NCI-H1048 (cell line): ENCODE results near the gene DICER1.

Experiments used
- DNase-seq: peaks from one replicate; lab custom pipeline; 2025; lab: John Stamatoyannopoulos, UW

Gene DICER1

DNA sequence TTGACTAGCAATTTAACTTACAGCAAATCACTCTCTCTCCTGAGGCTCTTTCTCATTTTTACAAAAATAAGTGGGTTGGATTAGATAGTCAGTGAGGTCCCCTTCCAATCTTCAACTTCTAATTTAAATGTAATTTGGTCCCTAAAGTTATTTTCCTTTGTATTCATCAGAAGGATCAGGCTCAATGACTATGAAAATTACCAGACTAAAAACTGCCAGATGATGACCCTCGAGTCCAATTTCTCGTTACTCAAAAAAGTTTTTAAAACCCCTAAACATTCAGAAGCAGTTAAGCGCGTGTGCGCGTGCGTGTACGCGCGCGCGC lies 34.7 kb downstream of the DICER1 start:
- no peak for DNase-seq

DNA sequence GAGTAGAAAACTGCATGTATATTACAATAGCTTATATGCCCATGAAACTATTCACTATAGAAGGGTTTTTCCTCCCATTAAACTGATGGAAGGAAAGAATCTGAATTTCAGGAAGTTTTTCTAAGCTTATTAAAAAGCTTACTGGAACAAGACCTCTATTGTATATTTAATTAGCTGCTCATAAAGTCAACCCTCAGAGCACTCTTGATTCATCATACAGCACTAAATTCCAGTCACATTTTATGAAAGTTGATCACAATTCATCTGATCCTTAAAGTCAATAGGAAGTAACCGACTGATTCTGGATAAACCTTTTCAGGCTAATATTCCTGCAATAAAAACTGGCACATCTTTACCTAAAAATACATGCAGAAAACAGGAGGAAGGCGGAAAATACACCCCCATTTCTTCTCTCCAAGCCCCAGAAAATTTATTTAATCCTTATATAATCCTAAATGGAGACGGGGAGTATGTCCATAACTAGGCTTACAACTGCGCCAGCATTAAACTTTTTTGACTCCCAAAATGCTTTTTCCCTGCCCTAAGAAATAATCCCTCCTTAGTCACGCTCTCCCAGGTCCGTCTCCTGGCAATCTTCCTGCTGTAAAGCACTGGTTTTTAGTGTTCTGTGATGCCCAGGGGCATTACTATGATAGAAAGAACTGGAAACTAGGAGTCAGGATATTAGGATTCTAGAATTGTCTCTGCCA lies 35.3 kb downstream of the DICER1 start:
- peak; percentile 10 for DNase-seq

DNA sequence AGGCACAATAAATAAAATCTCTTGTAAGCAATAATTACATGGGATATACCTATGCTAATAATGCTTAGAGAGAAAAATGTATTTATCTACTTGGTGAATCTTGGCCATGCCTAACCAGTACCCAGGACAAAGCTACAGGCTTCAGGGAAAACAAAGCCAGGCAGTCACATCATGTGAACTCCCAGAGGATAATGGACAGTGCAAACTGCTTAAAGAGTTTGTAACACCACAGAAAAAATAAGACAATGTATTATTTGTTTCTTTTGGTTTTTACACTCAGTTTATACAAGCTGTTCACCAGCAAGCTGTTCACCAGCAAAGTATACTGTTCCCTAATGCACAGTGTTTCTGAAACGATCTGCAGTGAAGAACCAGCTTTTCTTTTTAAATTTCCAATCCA lies 38.0 kb downstream of the DICER1 start:
- DNase-seq, result no peak

DNA sequence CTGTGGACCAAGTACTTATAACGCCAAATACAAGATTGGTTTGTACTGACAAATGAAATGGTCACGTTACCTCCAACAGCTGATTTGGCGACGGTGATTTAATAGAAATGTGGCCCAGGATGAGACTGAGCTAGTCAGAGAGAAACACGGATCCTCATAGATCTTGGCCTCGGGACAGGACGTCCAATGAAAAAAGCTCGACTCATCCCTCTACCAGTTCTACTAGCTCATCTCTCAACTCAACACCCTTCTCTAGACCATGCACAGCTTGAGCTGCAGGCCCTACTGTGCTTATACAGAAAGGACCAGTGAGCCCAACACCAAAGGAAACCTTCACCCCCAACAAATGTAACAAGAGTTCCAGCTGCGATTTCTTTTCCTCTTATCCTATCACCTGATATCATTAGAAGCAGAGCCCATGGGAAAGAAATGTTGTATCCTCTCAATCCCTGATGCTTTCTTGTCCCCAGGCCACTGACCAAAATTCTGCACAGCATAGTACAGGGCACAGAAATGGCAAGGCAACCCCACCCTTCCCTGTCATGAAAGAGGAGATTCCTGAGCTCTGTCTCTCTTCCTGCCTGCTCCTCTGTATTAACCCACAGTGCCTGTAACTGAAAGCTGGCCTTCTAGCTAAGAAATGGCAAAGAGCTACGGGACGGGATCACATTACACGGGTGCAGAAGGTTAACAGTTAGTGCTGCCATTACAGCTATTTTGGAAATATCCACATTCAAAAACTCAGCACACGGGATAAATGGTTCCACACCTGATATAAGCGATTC lies 39.2 kb downstream of the DICER1 start:
- DNase-seq, result no peak

DNA sequence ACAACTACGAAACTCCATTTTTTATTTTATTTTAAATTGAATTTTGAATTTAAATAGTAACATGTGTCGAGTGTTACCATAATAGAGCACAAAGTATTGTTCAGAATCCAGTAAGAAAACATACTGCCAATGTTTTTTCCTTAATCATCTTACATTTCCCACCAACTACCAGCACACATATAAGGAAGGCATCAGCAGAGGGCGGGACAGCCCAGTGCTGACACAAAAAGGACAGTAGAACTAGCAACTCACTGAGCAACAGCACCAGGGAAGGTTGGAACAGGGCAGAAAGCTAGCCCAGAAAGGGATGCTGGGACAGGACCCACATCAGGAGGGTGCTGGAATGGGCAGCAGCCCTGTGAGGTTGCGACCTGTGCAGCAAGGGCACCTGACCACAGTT lies 43.9 kb downstream of the DICER1 start:
- no peak for DNase-seq

DNA sequence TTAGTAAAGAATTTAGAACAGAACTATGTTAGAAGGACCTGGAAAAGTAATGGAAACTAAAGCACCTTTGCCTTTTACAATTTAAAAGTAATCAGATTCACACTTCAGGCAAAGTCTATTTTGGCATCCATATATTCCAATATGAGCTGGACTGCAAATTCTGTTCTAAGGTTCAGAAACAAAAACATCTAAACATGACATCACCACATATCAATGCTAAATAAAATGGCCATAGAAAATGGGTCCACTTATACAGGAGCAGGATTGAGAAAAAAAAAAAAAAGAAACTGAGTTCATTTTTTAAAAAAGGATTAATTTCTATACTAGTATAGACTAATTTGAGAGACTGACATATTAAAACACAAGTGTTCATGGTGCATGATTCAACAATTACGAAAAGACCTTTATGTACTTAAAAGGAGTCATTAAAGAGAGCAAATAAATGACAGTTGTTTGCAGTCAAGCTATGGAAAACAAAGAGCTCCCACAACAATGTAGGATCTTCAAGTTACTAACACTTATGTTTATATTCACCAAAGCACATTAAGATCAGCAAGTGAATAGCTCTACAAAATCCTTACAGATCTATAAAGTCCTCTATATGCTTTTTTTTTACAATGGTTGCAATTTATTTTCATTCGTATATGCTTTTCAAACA lies 45.7 kb downstream of the DICER1 start:
- no peak for DNase-seq

DNA sequence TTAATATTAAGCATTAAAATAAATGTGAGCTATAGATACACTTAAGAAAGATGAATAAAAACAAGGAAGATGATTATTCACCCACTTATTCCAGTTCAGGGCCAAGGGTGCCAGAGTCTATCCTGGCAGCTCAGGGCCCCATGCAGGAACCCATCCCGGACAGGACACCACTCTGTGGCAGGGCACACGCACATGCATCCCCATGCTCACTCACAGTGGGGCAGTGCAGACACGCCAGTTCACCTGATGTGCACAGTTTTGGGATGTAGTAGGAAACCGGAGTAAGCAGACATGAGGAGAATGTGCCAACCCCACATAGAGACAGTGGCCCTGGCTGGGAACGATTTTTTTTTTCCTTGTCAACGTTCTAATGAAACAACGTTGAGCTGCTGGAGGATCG lies 47.2 kb downstream of the DICER1 start:
- DNase-seq, result no peak

DNA sequence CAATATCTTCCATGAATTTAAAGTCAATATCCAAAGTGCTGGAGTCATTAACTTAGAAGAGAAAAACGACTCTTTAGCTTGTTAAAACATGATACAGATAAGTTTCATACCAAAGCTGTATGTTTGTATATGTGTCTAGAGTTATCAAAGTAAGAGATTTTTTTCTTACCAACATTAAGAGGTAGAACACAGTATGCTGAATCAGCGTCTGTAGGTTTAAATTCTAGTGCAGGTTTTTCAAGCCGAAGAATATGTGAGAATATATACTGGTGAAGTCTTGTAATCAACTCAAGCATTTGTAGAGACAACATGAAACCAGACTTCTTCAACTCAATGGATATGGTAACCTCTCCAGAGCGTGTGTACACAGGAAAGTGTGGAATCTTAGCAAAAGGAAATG lies 49.6 kb downstream of the DICER1 start:
- no peak for DNase-seq

DNA sequence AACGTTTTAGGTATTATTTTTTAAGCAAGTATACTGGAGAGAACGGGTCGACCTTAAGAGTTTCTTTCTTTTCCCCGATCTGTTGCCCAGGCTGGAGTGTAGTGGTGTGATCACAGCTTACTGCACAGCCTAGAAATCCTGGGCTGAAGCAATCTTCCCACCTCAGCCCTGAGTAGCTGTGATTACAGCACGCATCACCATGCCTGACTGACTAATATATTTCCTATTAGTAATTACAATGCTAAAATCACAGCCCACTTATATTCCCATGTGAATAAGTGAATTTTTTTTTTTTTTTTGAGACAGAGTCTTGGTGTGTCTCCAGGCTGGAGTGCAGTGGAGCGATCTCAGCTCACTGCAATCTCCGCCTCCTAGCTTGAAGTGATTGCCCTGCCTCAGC lies 50.4 kb downstream of the DICER1 start:
- DNase-seq, result no peak

DNA sequence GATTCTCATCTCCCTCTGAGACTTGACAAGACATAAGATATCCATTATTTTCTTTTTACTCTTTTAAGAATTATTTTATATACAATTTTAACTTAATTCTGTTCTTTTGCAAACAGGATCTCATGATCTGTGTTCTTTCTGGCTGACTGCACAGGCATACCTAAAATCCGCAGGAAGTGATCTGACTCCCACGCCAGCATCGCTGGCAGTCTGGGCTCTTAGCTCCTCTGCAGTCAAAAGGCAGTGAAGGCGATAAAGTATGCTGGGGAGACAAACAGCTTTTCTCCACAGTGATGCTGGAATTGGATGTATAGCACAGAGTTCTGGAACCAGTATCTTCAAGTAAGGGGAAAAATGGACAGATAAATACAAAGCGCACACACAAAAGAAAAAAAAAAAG lies 52.4 kb downstream of the DICER1 start:
- DNase-seq, result no peak

DNA sequence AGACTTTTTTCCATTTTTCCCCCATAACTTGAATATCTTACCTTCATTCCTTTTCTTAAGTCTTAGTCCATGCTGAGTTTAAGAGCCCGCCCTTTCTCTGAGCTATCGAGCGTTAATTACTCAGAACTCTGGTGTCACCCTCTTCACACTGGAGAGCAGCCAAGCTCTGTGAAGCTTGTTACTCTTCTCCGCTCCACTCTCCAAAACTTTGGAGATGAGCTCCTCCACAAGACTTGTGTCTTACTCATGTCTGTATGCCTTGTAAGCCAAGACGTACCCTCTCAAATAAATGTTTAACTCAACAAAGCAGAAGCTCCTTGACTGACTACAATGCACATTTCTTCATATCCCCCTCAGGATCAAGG lies 54.7 kb downstream of the DICER1 start:
- no peak for DNase-seq

DNA sequence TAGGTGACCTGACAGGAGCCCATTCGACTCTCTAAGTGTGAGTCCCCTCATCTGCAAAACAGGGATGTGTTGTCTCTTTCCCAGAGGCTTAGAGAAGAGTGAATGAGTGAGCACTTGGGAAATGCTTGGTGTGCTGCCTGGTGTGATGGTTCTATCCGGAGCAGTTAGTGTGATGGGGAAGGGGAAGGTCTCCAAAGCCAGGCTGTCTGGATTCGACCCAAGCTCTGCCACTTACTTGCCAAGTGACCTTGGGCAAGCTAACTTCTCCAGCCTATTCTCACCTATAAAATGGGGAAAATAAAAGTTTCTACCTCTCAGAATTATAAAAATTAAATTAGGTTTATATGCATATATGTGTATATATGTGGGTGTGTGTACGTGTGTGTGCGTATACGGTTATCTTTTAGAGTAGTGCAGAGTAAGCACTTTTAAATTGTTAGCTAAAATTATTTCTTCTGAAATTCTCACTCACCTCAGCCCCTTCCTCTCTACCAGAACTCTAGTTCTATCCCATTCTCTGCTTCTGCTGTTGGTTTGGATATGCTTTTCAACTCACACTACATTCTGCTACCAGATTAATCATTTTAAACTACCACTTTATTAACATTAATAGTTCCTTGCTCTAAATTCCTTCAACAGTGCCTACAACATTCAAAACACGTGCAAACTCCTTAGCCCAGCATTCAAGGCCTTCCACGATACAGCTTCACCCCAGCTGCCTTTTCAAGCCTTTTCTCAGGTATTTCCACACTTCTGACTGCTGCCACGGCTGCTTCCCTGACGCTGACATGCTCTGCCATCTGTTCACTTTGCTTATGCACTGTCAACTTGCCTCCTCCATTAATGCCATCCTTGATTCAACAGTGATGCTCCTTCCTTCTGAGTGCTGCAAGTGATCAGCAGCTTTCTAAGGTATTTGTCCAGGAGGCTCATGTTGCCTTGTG lies 55.3 kb downstream of the DICER1 start:
- DNase-seq, result no peak

DNA sequence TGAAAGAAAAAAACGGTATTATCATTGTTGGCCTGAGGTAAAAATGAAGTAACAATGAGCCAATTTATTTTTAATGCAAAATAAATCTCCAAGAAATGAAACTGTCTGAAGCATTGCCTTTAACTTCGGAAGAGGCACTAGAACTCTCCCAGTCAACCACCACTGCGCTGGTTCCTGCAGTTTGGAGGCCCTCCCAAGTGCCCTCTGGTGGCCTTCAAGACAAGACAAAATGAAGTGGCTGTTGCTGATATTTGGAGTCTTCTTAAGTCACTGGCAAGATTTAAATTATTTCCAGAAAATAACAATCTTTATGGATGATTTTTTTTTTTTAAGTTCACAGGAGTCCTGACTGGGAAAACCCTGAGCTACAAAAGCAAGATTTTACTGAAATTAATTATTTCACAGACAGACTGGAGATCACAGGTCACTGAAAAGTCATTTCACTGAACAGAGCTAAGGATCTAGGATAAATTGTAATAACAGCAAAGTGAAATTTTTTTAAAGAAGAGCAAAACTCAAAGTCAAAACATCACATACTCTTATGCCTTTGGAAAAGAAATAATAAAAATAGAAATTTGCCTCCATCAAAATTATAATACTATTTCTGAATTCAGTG lies 58.2 kb downstream of the DICER1 start:
- no peak for DNase-seq

DNA sequence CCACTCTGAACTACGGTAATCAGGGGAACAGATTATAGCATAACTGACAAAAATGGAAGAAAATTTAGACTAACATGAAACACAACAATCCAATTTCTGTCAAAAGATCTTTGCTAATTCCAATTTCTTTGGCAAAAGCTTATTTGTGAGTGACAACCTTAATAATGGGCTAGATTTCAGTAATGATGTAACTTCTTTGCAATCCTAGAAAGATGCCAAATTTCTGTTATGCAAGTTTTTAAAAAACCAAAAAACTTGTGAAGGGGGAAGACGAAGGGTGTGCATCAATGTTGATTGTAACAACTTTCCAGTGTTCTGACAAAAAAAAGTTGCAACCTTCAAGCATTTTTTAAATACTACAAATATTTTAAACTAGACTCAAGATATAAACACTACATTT lies 59.9 kb downstream of the DICER1 start:
- no peak for DNase-seq

DNA sequence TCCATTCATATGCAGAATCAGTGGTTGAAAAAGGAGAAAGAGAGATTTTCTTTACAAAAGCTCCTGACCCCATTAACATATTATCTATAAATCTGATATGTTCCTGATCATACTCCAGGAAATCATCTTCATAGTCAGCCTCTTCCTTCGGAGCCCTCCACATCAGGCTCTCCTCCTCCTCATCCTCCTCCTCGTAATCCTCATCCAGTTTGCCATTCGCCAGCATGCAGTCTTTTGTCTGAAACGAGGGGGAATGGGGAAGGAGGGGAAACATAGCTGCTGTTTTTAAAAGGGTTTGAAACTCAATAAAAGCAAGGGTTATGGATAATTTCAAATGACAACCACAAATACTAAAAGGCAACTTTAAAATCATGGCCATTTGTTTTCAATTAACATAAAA lies 60.9 kb downstream of the DICER1 start:
- DNase-seq, result no peak

DNA sequence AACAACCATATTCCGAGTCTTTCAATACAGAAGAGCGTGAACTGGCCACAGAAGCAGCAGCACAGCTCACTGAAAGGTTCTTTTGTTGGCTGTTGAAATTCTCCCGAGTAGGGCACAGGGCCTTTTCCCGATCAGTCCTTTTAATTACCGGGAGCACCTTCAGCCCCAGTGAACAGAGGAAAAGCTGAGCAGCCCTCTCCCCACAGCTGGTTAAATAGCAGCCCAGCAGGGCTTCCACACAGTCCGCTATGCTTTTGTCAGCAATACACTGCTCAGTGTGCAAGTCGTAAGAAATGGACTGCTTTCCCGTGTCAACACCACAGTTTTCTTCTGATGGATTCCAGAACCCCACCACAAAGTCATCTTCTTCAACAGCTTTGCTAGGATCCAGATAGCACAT lies 61.3 kb downstream of the DICER1 start:
- no peak for DNase-seq

DNA sequence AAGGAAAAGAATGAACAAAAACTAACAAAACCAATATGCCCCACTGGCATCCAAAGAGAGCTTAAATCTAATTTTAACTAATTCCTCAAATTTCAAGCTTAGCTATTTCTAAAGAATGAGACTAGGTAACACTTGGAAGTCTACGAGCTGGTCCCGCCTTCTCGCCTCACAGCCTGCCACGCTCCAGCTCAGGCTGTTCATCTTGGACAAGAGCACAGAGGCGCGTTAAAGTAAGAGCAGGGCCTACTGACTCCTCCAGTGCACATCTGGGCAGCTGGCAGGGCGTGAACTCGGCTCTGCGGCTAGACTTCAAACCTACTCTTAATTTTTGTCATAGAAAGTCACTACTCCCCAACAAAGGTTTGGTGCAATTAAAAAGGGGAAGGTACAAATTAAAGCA lies 64.6 kb downstream of the DICER1 start:
- no peak for DNase-seq

DNA sequence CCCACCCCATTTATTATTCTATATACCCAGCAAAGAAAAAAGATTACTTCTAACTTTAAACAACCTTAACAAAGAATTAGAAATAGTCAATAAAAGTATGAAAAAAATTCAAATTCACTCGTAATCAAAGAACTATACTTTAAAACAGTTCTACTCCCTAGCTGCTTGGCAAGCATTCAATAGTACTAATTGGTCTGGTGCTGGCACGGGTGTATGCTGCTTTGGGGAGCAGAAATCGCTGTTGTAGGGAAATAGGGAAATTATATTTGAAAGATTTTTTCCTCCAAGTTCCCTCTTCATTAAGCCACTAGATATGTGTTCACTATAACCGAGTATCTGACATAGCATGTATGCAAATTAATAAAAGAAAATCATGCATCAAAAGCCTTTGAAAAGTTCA lies 65.7 kb downstream of the DICER1 start:
- DNase-seq, result no peak

DNA sequence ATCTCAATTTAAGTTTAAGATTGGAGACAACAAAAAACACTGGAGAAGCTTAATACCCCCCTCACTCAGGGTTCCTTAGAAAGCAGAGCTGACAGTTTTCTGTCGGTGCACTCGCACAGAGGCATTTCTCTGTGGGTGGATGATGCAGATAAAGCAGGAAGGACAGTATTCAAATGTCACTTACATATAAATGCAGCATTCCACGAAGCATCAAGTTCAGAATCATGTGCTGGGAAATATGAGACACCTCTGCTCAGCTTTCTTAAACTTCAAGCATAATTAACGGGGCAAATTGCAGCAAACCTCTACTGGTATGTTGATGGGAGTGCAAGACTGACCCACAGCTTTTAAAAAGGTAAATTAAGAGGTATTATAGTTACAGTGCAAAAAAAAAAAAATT lies 68.7 kb downstream of the DICER1 start:
- DNase-seq, result no peak

DNA sequence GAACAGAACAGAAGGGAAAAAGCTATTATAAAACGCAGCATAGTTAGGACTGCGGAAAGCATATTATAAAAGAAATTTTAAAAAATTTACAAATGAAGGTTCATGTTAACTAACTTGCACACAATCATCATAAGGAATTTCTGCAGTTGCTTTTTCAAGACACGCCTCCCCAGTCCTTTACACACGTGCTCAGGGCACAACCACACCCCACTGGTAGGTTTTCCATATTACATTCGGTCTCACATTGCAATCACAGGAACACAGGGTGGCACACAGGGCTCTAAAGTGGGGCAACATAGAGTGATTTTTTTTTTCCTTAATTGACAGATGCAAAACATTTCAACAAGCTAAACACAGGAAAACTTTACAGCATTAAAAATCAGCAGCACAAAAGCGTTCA lies 69.7 kb downstream of the DICER1 start:
- DNase-seq, result no peak

DNA sequence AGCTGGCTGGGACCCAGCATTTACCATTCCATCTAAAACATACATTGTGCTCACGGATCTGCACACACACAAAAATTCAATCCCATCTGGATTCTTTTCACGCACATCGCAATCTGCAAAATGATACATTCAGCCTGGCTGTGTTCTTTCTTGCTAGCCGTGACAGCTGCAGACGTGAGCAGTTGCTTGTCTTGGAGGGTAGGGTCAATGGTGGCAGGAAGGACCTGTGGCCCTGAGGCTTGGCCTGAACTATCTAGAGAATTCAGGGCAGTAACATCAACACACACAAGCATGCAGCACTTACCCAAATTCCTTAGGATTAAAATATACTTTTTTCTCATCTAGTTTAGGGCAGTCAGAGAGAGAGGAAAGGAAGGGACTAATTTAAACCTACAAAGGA lies 72.0 kb downstream of the DICER1 start:
- DNase-seq, result no peak

DNA sequence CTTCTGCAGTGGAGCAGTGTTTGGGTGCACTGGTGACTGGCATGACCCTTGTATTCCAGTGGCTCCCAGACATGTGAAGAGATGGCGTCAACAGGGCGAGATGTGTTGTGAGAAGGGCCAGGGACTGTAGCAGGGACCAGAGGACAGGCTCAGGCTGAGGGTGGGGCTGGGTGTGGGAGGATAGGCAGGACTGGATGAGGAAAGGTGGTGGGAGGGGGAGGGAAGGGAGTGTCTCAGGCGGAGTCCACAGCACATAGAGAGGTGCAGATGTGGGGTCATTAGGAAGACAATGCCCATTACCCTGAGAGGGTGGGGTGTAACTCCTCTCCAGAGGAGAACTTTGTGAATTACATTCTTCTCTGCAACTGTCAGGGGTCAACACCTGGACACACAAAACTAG lies 78.5 kb downstream of the DICER1 start:
- no peak for DNase-seq
